Stimulated activated naive CD8-positive, alpha-beta T cell treated with anti-CD3 and anti-CD28 coated beads, Interleukin-15, Interleukin-2, amounts not matched to agents 100 U/mL and 50 U/mL, for 24 hours (primary cell): ENCODE measurements around the gene TMEM150B.

Source experiments
- ATAC-seq: fragments of 150-1000 bp; cut with Tn5 transposase; one replicate; pipeline ENCODE4 v1.10.0; 2021
- DNase-seq: peaks from one replicate; pipeline ENCODE4 v3.0.0; 2021

Gene TMEM150B, protein sequence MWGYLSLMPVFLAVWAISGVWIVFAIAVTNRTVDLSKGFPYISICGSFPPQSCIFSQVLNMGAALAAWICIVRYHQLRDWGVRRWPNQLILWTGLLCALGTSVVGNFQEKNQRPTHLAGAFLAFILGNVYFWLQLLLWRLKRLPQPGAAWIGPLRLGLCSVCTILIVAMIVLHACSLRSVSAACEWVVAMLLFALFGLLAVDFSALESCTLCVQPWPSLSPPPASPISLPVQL

DNA sequence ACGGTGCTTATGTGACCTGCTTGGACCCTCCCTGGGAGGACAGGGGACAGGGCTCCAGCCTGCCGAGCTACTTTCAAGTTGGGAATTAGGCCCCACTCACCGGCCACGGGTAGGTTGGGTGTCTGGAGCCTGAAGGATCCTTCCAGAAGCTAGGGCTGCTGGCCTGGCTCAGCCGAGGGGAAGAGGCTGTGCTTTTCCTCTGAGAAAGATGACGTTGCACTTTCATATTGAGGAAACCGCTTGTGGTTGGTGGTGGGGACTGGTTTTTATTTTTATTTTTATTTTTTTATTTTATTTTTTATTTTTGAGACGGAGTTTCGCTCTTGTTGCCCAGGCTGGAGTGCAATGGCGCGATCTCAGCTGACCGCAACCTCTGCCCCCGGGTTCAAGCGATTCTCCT lies at the start of gene TMEM150B:
TSS of gene TMEM150B (minus strand) at position 170 of the 400 bp plus-strand sequence. CDS start 4,305 bp downstream, outside the sequence.
- DNase-seq, result no peak
- no peak for ATAC-seq

DNA sequence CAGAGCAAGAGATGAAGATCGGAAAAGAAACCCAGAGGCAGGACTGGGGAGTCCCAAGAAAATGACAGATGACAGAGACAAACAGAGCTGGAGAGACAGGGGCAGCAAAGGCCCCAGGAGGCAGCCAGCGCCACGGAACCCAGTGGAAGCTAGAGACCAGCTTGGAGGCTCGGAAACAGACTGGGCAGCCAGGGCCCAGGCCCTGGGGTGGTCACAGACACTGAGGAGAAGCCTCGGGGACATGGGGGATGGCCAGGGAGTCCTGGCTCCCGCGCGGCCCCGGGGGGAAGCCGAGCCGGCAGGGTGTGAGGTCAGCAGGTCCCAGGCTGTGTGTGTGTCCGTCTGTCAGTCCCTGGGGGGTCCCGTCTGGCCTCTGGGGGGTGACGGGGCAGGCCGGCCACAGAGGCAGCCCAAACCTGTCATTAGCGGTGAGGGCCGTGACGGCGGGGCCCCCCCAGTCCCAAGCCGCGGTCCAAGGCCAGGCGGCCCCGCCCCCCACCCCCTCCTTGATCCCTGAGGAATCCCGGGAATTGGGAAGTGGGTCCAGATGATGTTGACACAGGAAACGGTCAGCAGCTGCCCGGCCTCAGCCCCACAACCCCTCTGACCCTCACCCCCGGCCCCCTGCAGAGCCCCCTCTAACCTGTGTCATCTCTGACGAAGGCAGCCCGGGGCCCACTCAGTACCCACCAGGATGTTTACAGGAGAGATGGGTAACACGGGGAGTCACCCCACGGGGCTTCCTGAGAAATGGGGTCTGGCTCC lies 49.0 kb upstream of the TMEM150B start:
- no peak for DNase-seq
- no peak for ATAC-seq

DNA sequence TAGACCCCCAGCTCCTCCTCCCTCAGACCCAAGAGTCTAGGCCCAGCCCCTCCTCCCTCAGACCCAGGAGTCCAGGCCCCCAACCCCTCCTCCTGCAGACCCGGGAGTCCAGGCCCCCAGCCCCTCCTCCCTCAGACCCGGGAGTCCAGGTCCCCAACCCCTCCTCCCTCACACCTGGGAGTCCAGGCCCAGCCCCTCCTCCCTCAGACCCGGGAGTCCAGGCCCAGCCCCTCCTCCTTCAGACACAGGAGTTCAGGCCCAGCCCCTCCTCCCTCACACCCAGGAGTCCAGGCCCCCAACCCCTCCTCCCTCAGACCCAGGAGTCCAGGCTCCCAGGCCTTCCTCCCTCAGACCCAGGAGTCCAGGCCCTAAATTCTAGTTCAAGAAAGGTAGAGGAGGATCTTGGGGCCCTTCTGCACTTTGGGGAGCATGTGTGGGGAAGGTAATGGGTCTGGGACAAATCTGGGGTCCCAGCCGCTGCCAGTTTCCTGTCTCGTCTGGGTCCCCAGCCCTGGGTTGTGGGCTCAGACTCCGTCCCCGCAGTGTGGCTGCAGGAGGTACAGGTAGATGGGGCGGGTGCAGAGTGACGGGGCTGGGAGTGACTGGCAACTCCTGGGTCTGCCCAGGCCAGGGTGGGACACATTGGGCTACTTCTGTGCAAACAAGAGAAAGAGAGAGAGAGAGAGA lies 48.3 kb upstream of the TMEM150B start:
- DNase-seq (no peak), ATAC-seq (no peak)

DNA sequence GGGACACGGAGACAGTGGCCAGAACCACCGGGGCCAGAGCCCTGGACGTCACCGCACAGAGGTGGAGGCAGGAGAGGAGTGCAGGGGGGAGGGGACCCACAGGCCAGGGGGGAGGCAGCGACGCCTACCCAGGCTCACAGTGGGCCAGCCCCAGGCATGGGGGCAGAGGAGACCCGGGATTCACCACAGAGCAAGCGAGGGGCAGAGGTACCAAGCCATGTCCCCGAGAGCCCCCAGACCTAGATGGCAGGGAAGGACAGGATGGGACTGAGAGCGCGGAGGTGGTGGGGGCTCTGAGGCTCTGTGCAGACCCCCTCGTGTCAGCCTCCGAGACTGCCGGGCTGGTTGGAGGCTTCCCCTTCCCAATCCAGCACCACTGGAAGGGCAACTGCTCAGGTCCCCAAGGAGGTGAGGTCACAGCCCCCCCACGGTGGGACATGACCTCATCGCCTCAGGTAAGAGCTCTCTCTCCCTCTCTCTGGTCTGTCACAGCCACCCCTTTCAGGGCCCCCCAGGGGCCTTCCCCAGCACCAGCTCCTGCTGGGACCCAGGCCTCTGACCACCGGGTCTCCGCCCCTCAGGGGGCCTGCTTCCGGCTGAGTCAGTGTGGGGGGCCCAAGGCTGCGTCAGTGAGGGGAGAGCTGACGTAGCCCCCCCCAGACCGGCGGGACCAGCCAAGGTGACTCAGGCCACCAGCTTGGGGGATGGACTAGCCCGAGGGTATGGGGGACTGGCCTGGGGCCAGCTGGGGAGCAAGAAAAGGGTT lies 47.4 kb upstream of the TMEM150B start:
- DNase-seq (peak; percentile 65), ATAC-seq (peak; percentile 69)

DNA sequence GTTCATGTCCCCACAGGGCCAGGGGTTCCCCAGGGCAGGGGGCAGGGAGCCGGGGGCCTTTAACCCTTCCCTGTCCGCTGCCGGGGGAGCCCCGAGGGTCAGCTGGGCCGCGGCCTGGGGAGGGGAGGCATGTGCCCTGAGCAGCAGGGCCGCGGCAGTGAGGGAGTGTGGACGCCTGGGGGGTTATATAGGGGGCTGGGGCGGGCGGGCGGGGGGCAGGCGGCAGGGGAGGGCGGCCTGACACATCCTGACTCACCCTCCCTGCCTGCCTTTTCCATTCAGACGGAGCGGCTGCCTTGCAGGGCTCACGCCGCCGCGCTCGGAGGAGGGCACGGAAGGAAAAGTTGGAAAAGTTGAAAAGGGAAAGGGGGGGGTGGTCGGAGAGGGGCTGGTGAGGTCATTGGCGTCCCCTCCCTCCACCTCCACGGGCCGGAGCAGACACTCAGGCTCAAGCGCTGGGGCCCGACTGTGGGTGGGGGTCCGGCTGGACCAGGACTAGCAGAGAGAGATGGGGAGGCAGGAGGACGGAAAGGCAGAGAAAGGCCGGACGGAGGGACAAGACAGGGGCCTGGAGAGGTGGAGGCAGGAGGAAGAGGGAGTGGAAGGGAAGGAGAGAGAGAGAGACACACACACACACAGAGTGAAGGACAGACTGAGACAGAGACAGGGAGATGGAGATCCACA lies 45.3 kb upstream of the TMEM150B start, which contains the start of gene IL11:
TSS of gene IL11 (minus strand) at position 159 of the 684 bp plus-strand sequence. CDS start at position 6, 153 bp downstream.
- DNase-seq, result no peak
- no peak for ATAC-seq

DNA sequence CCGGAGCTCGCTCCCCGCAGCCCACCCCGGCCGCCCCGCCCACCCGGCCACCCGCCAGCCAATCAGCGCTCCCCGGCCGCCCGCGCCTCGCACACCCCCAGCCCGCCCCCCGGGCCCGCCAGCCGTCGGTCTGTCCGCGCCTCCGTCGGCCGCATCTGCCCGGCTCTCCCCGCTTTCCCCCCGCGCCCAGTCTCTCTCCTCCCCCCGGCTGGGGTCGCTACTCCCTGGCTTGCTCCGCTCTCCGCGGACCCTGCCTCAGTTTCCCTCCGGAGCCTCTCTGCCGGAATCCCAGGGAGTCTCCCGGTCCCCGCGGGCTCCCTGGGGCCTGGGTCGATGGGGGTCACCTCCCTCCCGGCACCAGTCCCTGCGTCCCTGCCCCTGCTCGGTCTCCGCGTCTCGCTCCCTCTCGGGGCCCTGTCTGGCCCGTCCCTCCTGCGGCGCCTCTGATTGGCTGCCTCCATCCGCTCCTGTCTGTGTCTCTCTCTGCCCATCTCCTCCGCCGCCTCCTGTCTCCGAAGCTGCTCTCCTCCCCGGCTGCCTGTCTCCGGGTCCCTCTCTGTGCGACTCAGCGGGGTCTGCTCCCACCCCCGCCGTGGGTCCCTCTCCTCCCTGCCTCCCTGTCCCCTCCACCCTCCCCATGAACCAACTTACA lies 44.6 kb upstream of the TMEM150B start:
- ATAC-seq, result peak; percentile 44
- DNase-seq, result peak; percentile 60

DNA sequence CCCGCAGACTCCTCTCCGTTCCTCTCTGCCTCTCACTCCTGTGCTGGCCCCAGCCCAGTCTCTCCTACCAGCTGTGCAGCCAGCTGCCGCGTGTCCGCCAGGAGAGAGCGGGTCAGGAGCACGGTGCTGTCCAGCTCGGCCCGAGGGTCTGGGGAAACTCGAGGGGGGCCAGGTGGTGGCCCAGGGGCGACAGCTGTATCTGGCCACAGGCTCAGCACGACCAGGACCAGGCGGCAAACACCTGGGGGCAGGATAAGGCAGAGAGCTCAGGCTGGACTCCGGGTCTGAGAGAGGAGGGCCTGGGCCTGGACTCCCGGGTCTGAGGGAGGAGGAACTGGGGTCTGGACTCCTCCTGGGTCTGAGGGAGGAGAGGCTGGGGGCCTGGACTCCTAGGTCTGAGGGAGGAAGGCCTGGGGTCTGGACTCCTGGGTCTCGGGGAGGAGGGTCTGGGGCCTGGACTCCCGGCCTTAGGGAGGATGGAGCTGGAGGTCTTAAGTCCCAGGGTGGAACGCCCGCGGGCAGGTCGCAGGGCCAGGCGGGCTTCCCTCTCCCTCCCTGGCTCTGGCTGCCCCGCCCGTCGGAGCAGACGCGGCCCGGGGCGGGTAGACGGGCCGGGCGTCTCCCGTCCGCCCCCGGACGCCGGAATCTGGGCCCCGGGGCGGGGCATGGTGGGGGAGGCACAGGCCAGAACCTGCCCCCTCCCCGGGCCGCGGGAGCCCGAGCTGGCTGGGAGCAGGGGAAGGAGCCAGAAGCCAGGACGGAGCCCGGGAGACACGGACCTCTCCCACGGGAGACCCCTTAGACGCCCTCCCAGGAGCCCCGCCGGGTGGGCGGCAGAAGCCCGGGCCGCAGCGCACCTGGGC lies 43.8 kb upstream of the TMEM150B start:
- peak; percentile 51 for DNase-seq

DNA sequence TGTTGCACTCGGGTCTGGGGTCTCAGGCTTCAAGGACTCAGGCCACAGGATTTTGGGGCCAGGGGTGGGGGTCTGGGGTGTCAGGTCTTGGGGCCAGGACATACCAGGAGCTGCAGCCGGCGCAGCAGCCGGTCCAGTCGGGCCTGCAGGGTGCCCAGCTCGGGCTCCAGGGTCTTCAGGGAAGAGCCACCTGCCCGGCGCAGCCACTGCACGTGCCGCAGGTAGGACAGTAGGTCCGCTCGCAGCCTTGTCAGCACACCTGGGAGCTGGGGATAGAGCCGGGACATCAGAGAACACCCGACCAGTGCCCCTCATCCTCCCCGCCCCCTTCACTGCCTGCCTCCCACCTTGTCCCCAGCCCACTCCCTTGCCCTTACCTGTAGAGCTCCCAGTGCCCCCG lies 43.0 kb upstream of the TMEM150B start:
- ATAC-seq (no peak), DNase-seq (no peak)

More for the DNA sequence above, 43.8 kb upstream of the TMEM150B start:
- ATAC-seq, result no peak

DNA sequence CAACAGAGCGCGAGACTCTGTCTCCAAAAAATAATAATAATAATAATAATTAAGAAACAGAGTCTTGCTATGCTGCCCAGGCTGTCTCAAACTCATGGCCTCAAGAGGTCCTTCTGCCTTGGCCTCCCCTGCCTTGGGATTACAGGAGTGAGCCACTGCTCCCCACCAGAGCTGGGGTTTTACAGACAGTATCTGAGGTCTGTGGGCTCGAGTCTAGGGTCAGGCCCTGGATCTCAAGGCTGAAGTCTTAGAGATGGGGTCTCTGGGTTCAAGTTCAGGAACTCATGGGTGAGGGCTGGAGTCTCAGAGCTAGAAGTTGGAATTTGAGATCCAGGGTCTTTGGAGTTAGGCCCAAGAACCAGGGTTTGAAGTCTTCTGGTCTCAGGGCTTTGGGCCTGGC lies 41.6 kb upstream of the TMEM150B start:
- no peak for DNase-seq
- no peak for ATAC-seq

DNA sequence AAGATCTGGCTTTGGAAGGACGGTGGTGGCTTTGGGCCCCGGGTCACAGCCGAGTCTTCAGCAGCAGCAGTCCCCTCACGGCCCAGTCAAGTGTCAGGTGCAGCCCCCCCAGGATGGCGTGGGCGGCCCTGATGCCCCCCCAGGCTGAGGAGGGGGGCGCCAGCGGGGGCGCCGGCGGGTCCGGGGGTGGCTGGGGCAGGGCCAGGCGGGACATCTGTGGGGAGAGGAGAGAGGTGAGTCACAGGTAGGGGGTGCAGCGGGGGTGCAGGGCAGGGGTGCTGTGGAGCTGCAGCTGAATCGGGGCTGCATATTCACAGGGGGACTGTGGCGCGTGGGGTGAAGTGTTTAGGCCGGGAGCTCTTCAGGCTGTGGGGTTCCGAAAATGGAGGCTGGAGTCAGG lies 40.8 kb upstream of the TMEM150B start:
- ATAC-seq, result no peak

DNA sequence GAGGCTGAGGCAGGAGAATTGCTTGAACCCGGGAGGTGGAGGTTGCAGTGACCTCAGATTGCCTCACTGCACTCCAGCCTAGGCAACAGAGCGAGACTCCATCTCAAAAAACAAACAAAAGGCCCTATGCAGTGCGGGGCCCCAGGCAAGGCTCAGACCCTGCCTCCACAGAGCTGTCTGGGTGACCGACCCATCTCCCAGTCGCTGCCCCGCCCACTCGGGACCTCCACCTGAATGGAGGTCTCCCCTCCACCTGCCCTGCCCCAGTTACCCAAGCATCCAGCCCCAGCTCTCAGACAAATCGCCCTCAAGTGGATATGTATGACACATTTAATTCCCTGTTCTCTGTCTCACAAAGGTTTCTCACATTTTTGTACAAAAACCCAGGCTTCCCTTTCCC lies 40.1 kb upstream of the TMEM150B start:
- no peak for DNase-seq
- ATAC-seq, result no peak

More for the DNA sequence above, 40.8 kb upstream of the TMEM150B start:
- no peak for DNase-seq

DNA sequence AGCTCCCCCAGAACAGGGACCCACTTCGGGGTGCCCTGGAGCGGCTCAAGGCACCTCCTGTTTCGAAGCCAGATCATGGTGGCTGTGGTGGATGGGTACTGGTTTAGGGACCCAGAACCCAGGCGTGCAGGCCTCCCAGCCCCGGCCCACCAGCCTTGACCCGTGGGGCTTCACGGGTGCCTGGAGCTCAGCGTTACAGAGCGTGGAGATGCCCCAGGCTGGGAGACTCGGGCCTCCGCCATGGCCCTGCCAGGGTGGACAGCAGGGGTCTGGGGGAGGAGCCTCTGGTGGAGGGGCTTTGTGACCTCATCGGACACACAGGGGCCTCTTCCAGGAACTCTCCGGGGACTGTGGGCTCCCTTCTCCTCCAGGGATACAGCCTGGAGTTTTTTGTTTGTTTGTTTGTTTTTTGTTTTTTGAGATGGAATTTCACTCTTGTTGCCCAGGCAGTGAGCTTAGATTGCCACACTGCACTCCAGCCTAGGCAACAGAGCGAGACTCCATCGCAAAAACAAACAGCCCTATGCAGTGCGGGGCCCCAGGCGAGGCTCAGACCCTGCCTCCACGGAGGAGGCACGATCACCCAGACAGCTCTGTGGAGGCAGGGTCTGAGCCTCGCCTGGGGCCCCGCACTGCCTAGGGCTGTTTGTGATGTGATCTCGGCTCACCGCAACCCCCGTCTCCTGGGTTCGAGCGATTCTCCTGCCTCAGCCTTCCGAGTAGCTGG lies 38.0 kb upstream of the TMEM150B start, which contains the start of gene GARIN5B:
TSS of gene GARIN5B (minus strand) at position 271 of the 727 bp plus-strand sequence. CDS start at position 77, 194 bp downstream.
- no peak for DNase-seq
- no peak for ATAC-seq

DNA sequence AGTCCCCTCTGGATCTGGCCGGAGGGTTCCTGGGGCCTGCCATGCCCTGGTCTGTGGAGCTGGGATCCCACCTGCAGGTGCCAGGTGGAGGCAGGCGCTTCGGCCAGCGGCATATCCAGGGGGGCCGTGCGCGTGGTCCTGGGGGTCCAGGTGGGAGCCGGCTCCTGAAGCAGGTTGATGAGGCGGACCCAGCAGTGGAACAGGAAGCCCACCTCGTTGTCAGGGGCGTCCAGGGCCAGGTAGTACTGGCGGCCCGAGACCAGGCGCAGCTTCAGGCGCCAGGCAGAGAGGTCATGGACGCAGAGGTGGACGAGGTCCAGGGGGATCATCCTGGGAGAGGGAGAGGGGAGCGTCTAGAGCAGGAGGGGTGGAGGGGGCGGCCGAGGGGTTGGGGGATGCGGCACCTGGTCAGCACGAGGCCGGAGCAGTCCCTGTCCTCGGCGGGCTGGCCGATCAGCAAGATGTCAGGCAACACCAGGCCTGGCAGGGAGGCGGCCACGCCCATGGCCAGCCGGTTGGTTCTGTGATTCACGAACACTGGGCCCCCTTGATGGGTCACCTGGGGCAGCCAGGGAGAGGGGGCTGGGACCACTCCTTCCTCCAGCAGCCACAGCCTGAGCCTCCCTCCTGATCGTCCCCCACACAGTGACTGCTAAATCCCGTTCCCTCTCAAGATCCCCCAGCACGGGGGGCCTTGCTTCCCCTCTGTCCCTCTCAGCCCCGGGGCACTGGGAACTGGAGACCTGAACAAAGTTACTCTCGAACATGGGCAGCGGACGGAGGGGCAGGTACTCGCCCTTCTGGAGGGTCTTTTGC lies 37.2 kb upstream of the TMEM150B start:
- DNase-seq (no peak), ATAC-seq (no peak)

DNA sequence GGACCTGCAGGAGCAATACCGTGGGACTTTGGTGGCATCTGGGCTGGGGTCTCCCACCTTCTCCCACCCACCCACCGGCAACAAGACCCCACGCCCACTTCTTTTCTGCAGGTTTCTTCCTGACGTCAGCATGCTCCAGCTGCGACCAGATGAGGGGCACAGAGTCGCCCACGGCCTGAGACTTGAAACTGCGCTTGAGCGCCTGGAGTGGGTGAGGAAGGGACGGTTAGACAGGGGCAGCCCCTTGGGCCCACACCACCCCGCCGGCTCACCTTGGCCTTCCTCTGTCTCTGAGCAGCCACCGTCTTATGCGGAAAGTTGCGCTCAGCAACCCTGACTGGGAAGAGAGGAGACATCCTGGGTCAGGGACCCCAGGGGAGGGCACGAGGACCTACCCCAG lies 35.8 kb upstream of the TMEM150B start:
- DNase-seq, result no peak
- no peak for ATAC-seq

DNA sequence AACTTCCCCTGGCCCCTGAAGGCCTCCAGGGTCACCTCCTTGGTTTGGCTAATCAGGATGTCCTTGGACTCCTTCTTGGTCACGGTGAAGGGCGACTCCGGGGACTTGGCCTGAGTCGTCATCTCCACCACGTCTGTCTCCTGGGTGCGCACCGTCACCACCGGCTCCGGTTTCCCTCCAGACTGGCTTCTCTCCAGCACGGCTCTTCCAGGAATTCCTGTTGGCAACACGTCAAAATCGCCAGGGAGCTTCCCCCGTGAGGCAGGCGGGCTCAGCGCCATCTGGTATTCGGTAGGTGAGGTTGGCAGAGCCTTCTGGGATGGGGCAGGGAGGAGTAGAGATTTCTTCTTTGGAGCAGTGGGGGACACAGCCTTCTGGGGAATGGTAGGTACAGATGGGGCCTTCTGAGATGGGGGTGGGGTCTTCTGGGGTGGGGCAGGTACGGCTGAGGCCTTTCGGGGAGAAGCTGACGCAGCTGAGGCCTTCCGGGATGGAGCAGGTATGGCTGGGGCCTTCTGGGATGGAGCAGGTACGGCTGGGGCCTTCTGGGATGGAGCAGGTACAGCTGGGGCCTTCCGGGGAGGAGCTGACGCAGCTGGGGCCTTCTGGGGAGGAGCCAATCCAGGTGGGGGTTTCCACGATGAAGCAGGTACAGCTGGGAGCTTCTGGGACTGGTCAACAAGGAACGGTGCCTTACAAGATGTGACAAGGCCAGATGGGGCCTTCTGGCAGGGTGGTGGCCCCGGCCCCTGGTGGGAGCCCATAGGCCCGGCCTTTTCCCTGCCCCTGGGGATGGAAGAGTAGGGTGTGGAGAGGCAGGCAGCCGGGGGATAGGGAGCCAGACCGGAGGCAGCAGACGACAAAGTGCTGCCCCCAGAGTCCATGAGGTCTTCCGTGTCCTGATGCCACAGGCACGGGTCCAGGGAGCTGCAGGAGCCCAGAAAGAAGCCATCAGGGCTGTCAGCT lies 34.1 kb upstream of the TMEM150B start:
- ATAC-seq (no peak), DNase-seq (no peak)

DNA sequence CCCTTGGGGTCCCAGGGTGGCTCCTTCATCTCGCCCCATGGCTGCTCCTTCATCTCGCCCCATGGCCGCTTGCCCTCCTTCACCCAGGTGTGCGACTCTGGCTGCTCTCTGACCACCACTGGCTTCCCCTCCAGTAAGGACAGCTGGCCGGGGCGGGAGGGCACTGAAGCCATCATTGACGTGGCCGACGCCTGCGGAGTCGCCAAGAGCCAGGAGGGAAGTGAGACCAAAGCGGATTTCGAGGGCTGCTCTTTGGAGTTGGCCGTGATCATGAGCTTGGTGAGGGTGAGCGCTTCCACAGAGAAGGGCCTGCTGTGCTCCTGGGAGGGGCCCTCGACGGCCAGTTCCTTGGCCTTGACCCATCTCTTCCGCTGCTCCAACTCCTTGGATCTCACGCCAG lies 33.4 kb upstream of the TMEM150B start:
- no peak for ATAC-seq

DNA sequence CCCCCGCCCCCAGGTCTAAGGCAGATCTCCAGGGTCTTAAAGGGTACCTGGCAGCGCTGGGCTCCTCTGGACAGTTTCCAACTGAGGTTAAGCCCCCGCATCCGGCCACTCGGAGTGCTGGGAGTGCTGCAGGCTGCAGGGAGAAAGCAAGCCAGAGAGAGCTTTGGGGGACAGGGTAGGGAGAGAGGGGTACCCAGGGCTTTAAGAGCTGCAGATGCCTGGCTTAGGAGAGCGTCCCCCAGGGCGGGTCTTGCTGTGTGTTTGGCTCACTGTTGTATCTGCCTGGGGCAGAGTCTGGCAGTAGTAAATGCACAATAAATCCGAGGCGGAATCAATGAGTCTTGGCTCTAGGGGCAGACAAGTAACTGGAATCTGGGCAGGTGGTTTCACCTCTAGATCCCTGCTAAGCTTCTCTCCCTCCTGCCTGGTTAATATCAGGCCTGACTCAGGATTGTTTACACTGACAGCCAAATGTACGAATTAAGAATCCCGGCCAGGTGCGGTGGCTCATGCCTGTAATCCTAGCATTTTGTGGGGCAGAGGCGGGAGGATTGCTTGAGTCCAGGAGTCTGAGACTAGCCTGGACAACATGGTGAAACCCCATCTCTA lies 30.2 kb upstream of the TMEM150B start:
- DNase-seq (no peak), ATAC-seq (no peak)

More for the DNA sequence above, 33.4 kb upstream of the TMEM150B start:
- DNase-seq, result no peak
